Peyer's patch (tissue), 4 donors: ENCODE data around the gene RAD54L. TPM values are rescaled to one million over a fixed set of nuclear protein-coding genes. Genes with fewer than 3 reads are reported as not detected.

Experiments used
- DNase-seq, 3 donors: peaks; one replicate each; pipeline ENCODE4 v3.0.0-alpha.2; 2017 to 2019
- H3K27ac ChIP-seq, 4 donors: fragments of 200-600 bp; sonication (generic); one replicate each; pipeline ENCODE4 v1.5.1; 2016 to 2019
- H3K27me3 ChIP-seq, 2 donors: fragments of 200-600 bp; sonication (generic); one replicate each; pipeline ENCODE4 v1.5.1; 2019
- H3K36me3 ChIP-seq, 3 donors: fragments of 200-600 bp; sonication (generic); one replicate each; pipeline ENCODE4 v1.5.1; 2016 to 2019
- H3K4me1 ChIP-seq, 4 donors: fragments of 200-600 bp; sonication (generic); one replicate each; pipeline ENCODE4 v1.5.1; 2016 to 2019
- H3K4me3 ChIP-seq, 4 donors: fragments of 200-600 bp; sonication (generic); 1 replicate in 3 of 4; 2 replicates in 1 of 4; pipeline ENCODE4 v1.5.1; 2016 to 2019; ENCODE audit warnings: mild to moderate bottlenecking in 1 of 4
- H3K9me3 ChIP-seq, 4 donors: fragments of 200-600 bp; sonication (generic); one replicate each; pipeline ENCODE4 v1.5.1; 2016 to 2019; ENCODE audit warnings: mild to moderate bottlenecking in 1 of 4
- CTCF ChIP-seq, 6 experiments: fragments of 450-650 bp in 4 of 6; fragments of 200-600 bp in 2 of 6; sonication (generic) in 1 of 6; IDR thresholded peaks; one replicate each; pipeline ENCODE4 v1.5.1; 2017 to 2019; ENCODE audit warnings: antibody characterized with exemption in 6 of 6, mild to moderate bottlenecking in 3 of 6, moderate library complexity in 1 of 6
- POLR2A ChIP-seq, 2 donors: fragments of 450-650 bp; IDR thresholded peaks; one replicate each; pipeline ENCODE4 v1.5.1; 2017; ENCODE audit warnings: antibody characterized with exemption in 2 of 2, mild to moderate bottlenecking in 2 of 2, moderate library complexity in 2 of 2
- total RNA-seq, 4 donors: library from RNA; depleted of rRNA; stranded (reverse); fragments of >200 nt; gene quantifications; one replicate each; pipeline ENCODE4 v1.1.0, GENCODE V29; 2016

Gene RAD54L
- total RNA-seq, 4 donors from 2014 or later: 3.9 to 71.8 (median 10.3) TPM

DNA sequence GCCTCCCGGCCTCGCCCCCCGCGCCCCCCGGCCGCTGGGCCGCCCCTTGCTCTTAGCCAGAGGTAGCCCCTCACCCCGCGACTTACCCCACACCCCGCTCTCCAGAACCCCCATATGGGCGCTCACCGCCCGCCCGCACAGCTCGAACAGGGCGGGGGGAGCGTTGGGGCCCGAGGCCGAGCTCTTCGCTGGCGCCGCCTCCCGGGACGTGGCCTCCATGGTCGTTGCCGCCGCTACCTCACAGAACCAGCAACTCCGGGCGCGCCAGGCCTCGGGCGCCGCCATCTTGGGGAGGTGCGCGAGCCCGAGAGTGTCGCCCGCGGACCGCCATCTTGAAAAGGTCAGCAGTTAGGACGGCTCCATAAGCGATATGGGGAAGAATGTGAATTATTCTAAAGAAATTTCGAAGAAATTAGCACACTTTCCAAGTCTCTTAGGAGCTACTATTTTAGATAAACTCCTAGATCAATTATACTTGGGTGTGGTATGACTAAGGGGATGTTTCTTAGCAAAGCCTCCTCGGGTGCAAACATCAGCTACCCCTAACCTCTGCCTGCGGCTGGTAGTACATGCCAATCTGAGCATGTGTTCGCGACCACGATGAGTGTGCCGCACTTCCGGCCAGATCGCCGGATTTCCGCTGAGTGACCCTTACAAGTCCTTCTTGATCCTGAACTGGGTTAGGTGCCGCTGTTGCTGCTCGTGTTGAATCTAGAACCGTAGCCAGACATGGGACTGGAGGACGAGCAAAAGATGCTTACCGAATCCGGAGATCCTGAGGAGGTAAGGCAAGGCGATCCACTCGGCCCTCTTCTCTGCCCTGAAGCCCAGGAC, 55.7 kb downstream of the RAD54L start, which contains the start of the genes LRRC41 and UQCRH:
TSS of gene LRRC41 (minus strand) at position 579 of the 834 bp plus-strand sequence. CDS start at position 285, 294 bp downstream.
TSS of gene UQCRH (plus strand) at position 661 of the 834 bp plus-strand sequence. CDS start at position 730, 69 bp downstream.
- Histone ChIP-seq H3K9me3 (no peaks in the 10 kb centered on the region), H3K27ac (peak within 1 kb of the TSS; percentile 89 to 94 (median 94)), H3K4me3 (peak within 1 kb of the TSS; percentile 78 to 92 (median 80)), H3K36me3 (peaks cover 0 to 7% (median 0%) of the 10 kb centered on the region in 3 donors), H3K27me3 (no peaks in the 10 kb centered on the region), H3K4me1 (peaks cover 0 to 42% (median 4%) of the 10 kb centered on the region in 4 donors)
- DNase-seq: peak; percentile 91 to 97 (median 96)
- peak in 1 of 6 experiments; percentile 1 for TF ChIP-seq CTCF (IDR thresholded peaks at IDR 0.05)
- peak; percentile 83 to 91 for TF ChIP-seq POLR2A (IDR thresholded peaks at IDR 0.05)

DNA sequence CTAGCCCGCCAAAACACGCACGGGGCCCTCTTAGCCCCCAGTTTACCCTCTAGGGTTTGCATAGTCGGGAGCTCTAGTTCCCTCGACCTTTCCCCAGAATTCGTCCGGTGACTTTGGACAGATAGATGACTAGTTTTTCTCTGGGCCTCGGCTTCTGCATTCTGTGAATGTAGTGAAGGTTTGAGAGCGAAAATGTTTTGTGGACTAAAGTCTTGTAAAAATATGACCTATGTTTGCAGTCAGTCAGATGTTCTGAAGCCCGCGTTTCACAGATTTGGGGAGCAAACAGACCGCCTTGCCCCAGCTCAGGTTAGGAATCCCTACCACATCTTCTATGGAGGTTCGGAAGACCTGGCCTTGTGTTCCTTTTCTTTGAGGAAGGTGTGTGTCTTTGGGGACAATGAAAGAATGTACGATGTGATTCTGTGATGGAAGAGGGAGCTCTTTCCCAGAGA, 56.3 kb downstream of the RAD54L start:
- Histone ChIP-seq H3K36me3 (peaks cover 0 to 7% (median 0%) of the 10 kb centered on the region in 3 donors), H3K4me1 (peaks cover 0 to 42% (median 4%) of the 10 kb centered on the region in 4 donors), H3K9me3 (no peaks in the 10 kb centered on the region), H3K4me3 (peak overlapping the region; percentile 78 to 92 (median 80)), H3K27me3 (no peaks in the 10 kb centered on the region), H3K27ac (peak overlapping the region; percentile 89 to 94 (median 94))
- no peak for DNase-seq
- no peak for TF ChIP-seq POLR2A (IDR thresholded peaks at IDR 0.05)
- no peak for TF ChIP-seq CTCF (IDR thresholded peaks at IDR 0.05)

GRCh38 chr1:46306159-46306530, 58.6 kb downstream of the RAD54L start:
- H3K27ac ChIP-seq: no peak overlapping the region
- no peak for TF ChIP-seq CTCF (IDR thresholded peaks at IDR 0.05)
- no peak for TF ChIP-seq POLR2A (IDR thresholded peaks at IDR 0.05)
- H3K4me1 ChIP-seq: peaks cover 0 to 29% (median 4%) of the 10 kb centered on the region in 4 donors
- no peak for DNase-seq
- no peaks in the 10 kb centered on the region for H3K27me3 ChIP-seq
- H3K36me3 ChIP-seq: peaks cover 0 to 29% (median 0%) of the 10 kb centered on the region in 3 donors
- no peaks in the 10 kb centered on the region for H3K9me3 ChIP-seq
- H3K4me3 ChIP-seq: peak overlapping the region in 1 of 4 donors; percentile 78

DNA sequence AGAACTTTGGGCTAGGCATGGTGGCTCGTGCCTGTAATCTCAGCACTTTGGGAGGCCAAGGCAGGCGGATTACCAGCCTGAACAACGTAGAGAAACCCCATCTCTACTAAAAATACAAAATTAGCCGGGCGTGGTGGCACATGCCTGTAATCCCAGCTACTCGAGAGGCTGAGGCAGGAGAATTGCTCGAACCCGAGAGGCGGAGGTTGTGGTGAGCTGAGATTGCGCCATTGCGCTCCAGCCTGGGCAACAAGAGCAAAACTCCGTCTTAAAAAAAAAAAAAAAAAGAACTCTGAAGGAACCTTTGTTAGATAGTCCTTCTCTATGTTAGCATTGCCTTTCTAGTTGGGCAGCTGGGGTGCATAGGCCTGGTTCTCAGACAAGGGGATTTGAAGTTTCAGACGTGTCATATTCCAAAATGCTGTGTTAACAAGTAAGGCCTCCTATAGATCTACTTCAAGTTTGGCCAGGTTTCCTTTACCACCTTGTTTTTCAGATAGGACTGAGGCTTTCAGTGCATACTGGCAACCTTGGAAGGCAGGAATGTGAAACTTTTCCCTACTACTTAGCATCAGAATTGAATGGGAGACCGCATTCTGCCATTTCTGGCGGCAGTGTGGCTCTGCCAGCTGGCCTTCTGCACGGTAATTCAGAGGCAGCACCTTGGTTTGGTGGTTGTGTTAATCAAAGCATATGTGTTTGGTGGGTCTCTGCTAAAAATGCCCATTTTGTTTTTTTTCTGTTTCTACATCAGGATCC, 62.0 kb downstream of the RAD54L start:
- H3K4me1 ChIP-seq: peaks cover 0 to 19% (median 0%) of the 10 kb centered on the region in 4 donors
- no peak for DNase-seq
- TF ChIP-seq POLR2A (IDR thresholded peaks at IDR 0.05) (no peak), CTCF (IDR thresholded peaks at IDR 0.05) (no peak)
- H3K4me3 ChIP-seq: no peak overlapping the region
- H3K36me3 ChIP-seq: peaks cover 0 to 63% (median 4%) of the 10 kb centered on the region in 3 donors
- no peaks in the 10 kb centered on the region for H3K27me3 ChIP-seq
- no peak overlapping the region for H3K27ac ChIP-seq
- H3K9me3 ChIP-seq: no peaks in the 10 kb centered on the region

DNA sequence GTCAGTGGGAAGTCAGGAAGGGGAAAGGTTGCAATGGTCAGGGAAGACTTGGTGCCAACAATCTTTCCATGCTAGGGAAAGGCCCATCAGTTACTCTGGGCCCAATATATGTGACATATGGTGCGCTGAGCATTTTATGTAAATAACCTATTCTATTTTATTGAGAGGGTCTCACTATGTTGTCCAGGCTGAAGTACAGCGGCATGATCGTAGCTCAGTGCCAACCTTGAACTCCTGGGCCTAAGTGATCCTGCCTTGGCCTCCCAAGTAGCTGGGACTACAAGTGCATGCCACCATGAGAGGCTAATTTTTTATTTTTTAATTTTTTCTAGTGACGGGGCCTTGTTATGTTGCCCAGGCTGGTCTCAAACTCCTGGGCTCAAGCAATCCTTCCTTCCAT, 62.8 kb downstream of the RAD54L start:
- H3K27me3 ChIP-seq: no peaks in the 10 kb centered on the region
- peaks cover 0 to 70% (median 4%) of the 10 kb centered on the region in 3 donors for H3K36me3 ChIP-seq
- DNase-seq: no peak
- H3K9me3 ChIP-seq: no peaks in the 10 kb centered on the region
- no peak overlapping the region for H3K4me3 ChIP-seq
- TF ChIP-seq POLR2A (IDR thresholded peaks at IDR 0.05) (no peak), CTCF (IDR thresholded peaks at IDR 0.05) (no peak)
- H3K27ac ChIP-seq: no peak overlapping the region
- H3K4me1 ChIP-seq: peaks cover 0 to 13% (median 0%) of the 10 kb centered on the region in 4 donors
